HG02852 (cell line): Measurements from ENCODE around the gene NQO2.

Experiments
- ATAC-seq: cut with Tn5 transposase; IDR thresholded peaks from one replicate; pipeline ENCODE4 v1.9.1; 2021; ENCODE audit warnings: mild to moderate bottlenecking, moderate library complexity; ENCODE audit not compliant: unreplicated experiment

The NQO2 gene

DNA sequence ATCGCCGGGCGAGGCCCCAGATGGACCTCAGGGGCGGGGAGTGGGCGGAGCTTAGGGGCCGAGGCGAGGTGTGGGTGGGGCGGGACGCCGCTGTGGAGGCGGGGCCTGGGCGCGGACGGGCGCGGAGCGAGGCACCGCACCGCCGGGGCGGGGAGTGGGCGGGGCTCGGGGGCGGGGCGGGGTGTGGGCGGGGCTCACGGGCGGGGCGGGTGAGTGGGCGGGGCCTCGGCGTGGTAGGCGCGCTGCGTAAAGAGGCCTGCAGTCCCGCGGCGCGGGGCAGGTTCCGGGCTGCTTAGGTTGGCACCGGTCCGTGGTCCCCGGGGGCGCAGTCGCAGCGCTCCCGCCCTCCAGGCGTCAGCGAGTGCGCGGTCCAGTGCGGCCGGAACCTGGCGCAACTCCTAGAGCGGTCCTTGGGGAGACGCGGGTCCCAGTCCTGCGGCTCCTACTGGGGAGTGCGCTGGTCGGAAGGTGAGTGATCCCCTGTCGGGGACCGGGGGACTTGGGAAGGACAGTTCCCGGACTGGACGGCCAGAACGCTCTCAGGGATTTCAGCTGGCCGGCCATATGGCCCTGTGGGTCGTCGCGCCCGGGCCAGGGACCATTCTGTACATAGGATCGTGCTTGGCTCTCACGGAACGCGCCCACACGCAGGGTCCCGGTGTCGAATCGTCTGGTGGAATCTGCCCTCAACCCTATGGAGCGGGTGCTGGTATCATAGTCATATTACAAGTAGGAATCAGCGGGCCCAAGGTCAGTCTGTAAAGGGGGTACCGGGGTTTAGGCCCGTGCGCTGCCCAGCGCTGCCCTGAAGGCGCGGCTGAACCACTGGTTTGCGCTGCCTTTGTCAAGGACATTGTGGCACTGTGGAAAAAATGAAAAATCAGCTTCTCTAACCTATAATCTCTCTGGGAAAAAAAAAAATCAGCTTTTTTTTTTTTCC, at the start of gene NQO2:
Gene NQO2 (plus strand): TSS at position 277 of the 940 bp plus-strand sequence. CDS start 6,659 bp downstream, outside the sequence.
- ATAC-seq: peak; percentile 65

GRCh38 chr6:2950713-2951112, 49.0 kb upstream of the NQO2 start:
- no peak for ATAC-seq

- ATAC-seq: no peak
Measured at GRCh38 chr6:2951728-2952127, 48.0 kb upstream of the NQO2 start.

DNA sequence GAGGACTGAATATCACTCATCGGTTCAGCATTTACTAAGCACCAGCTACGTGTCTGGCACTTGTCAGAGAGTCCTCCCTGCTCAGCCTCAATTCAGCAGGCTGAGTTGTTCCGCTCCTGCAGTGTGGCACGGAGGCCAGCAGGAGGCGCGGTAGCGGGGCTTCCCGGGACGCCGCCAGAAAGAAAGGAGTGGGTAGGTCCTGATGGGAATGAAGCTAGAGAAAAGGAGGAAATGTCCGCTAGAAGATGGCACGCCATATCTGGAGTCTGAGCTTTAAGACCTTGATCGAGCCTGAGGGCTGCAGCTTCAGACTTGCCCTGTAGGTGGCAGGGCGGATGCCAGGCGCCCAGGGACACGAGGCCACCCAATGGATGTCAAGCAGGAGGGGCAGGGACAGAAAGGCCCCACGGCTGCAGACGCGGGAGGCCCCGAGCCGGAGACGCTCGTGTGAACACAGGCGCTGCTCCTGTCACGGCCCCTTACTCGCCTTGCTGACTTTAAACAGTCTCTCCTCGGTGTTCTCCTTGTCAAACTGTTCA, 47.1 kb upstream of the NQO2 start:
- ATAC-seq: peak; percentile 72

GRCh38 chr6:2953098-2953497, 46.6 kb upstream of the NQO2 start:
- no peak for ATAC-seq

- no peak for ATAC-seq
Measured at GRCh38 chr6:2956930-2957685, 42.6 kb upstream of the NQO2 start.

GRCh38 chr6:2957696-2958330, 41.9 kb upstream of the NQO2 start:
- no peak for ATAC-seq

GRCh38 chr6:2958331-2958711, 41.4 kb upstream of the NQO2 start:
- no peak for ATAC-seq

- no peak for ATAC-seq
Measured at GRCh38 chr6:2958776-2959175, 40.9 kb upstream of the NQO2 start.

DNA sequence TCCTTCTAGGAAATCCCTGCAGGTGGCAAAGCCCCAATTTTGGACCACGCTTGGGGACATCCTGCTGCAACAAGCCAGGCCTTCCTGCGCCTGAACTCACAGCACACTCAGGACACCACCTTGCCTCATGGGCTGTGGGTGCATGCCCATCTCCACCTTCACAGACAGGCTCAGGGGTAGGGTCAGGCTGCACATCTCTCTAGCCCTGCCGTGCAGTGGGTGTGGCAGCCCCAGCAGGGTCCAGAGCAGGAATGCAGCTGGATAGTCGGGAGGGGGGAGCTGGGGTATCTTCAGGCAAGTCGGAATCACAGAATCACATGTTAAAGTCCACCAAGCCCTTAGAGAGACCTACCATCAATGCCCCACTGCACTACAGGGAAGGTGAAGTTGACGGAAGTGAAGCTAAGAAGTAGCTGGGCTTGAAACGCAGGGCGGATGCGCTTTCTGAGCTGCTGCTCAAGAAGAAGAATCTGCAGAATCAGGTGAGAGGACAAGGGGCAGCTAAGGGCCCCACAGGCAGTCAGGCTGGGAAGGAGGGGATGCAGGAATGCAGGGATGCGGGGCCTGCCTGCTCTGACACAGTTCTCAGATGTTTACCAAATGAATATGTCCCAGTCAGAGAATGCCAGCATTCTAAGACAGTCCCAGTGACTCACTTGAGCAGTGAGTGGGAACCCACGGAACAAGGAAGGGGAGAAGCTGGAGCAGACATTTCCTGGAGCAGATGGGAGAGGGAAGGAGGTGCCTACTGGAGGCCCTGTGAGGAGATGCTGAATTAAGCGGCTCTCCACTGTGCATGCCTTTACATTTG, 39.6 kb upstream of the NQO2 start:
- ATAC-seq: no peak

DNA sequence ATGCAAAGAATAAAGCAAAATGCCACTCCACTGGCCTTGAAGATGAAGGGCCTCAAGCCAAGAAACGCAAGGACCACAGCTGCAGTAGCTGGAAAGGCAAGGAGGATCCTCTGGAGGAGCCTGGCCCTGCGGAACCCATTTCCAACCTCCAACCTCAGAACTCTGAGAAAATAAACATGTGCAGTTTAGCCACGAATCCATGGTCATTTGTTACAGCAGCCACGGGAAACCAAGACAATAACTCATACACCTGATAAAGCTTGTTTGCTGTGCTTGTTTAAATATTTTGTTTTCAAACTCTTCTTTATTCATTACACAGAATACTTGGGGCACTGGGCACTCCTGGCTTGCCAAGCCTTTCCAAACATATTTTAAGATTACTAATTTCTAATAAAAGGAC, 38.8 kb upstream of the NQO2 start:
- no peak for ATAC-seq

DNA sequence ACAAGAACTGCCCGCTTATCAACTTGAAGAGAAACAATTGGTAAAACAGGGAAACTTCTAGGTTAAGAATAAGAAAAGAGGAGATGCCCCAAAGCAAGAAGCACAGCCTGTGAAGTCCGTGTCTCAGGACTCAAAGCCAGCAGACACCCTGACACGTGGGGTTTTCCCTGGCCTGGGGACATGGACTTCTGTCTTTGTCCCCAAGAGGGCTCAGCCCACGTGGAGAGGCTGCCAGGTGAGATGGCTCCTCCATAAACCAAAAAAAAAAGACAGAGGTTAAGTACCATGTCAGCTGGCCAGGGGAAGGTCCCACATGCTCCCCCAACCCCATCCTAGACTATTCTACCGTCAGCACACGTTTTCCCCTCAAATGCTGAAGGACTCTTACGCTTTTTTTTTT, 38.2 kb upstream of the NQO2 start:
- no peak for ATAC-seq

DNA sequence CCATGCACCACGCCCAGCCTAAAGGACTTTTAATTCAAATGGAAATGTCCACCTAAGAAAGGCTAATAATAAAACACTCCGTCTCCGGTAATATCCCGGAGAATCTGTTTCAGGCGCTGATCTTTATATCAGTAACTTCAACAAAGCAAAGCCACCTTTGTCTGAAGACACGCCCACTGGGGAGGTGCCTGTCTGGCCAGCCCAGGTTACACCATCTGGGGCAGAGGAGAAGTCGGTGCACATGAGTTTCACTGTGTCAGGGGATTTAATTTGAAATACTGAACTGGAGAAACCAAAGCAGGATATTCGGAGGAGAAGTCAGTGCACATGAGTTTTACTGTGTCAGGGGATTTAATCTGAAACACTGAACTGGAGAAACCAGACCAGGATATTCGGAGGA, 37.7 kb upstream of the NQO2 start:
- no peak for ATAC-seq

GRCh38 chr6:2962636-2963035, 37.1 kb upstream of the NQO2 start:
- ATAC-seq: no peak

DNA sequence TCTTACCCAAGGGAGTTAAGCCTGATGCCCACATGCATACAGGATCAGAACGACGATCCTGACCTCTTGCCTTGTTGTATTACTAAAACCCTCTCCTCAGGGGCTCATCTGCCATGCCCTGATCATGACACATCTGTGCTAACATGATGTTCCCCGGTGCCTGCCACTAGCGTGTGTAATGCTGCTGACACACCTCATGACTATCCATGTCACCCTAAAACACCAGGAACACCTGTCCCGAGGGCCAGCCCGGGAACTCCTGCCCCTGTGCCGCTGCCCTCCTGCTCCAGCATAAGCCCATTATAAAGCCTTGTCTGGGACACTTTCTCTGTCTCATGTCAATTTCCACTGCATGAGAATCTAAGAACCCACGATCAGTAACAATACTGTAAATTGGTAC, 35.9 kb upstream of the NQO2 start:
- no peak for ATAC-seq

GRCh38 chr6:2964793-2965505, 34.7 kb upstream of the NQO2 start:
- ATAC-seq: no peak

GRCh38 chr6:2966347-2966746, 33.3 kb upstream of the NQO2 start:
- no peak for ATAC-seq

DNA sequence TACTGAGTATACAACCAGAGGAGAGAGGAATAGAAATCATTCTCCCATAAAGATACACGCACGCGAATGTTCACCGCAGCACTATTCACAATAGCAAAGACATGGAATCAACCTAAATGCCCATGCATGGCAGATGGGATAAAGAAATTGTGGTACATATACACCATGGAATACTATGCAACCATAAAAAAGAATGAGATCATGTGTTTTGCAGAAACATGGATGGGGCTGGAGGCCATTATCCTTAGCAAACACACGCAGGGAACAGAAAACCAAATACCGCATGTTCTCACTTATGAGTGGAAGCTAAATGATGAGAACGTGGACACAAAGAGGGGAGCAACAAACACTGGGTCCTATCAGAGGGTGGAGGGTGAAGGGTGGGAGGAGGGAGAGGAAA, 31.8 kb upstream of the NQO2 start:
- ATAC-seq: no peak

DNA sequence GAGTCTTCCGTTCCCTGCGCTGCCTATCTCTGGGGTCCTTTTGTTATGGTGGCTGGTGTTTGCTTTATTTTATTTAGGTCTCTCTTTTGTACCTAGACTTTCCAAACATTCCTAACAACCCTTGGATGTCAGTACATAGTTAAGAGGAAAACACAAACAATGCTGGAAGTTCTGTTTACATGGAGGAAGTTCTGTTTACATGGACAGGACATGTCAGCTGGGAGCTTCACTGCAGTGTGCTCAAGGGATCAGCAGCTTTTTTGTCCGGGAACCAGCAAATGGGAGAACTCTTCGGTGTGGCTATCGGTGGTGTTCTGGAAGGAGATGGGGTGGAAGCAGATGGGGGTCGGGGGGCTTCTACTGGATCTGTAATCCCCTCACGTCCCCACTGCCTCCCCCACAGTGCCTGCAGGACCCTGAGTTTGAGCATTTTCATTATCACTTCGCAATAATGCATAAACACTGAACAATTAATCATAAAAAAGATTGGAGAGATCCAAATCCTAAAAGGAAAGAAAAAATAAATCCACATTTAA, 31.0 kb upstream of the NQO2 start:
- ATAC-seq: no peak

- no peak for ATAC-seq
Measured at GRCh38 chr6:2969549-2969948, 30.1 kb upstream of the NQO2 start.
